Natural killer cell (primary cell): ENCODE results near the gene RSPH1. TPM values are rescaled to one million over a fixed set of nuclear protein-coding genes. Genes with fewer than 3 reads are reported as not detected.

ENCODE experiments used
- ATAC-seq, 3 donors: fragments of 150-1000 bp in 2 of 3; fragments of 200-7000 bp in 1 of 3; cut with Tn5 transposase; 1 replicate in 1 of 3; 2 replicates in 2 of 3; pipeline ENCODE4 v1.10.0; 2021; ENCODE audit warnings: mild to moderate bottlenecking in 2 of 3, moderate library complexity in 2 of 3
- DNase-seq, 2 donors: peaks; one replicate each; pipeline versions ENCODE4 v3.0.0 to v3.0.0-alpha.2; 2013 to 2021; ENCODE audit warnings: mixed read lengths in 1 of 2
- H3K27ac ChIP-seq: one replicate; pipeline ENCODE4 v1.5.1; 2013; ENCODE audit warnings: mild to moderate bottlenecking, low read length
- H3K27me3 ChIP-seq: one replicate; pipeline ENCODE4 v1.6.1; 2013; ENCODE audit warnings: low read length; ENCODE audit not compliant: control insufficient read depth, insufficient read depth
- H3K36me3 ChIP-seq: one replicate; pipeline ENCODE4 v1.6.1; 2013; ENCODE audit warnings: low read length; ENCODE audit not compliant: control insufficient read depth, insufficient read depth
- H3K4me1 ChIP-seq: one replicate; pipeline ENCODE4 v1.6.1; 2013; ENCODE audit warnings: low read length; ENCODE audit not compliant: control insufficient read depth, insufficient read depth
- H3K4me3 ChIP-seq: one replicate; pipeline ENCODE4 v1.5.1; 2013; ENCODE audit warnings: low read length
- H3K9me3 ChIP-seq: one replicate; pipeline ENCODE4 v1.6.1; 2013; ENCODE audit warnings: low read length; ENCODE audit not compliant: control insufficient read depth, insufficient read depth
- H3K27ac Mint-ChIP-seq, 2 donors: one replicate each; pipeline ENCODE4 v1.8.0; 2022; ENCODE audit warnings: mild to moderate bottlenecking in 2 of 2, mixed read lengths in 2 of 2, moderate library complexity in 1 of 2
- H3K27me3 Mint-ChIP-seq, 2 donors: one replicate each; pipeline ENCODE4 v1.8.0; 2022; ENCODE audit warnings: low read depth in 2 of 2, mixed read lengths in 2 of 2
- H3K36me3 Mint-ChIP-seq: one replicate; pipeline ENCODE4 v1.8.0; 2022; ENCODE audit warnings: mixed read lengths
- H3K4me1 Mint-ChIP-seq, 2 donors: one replicate each; pipeline ENCODE4 v1.8.0; 2022; ENCODE audit warnings: mixed read lengths in 2 of 2
- H3K4me3 Mint-ChIP-seq: one replicate; pipeline ENCODE4 v1.8.0; 2022; ENCODE audit warnings: mild to moderate bottlenecking, moderate library complexity, mixed read lengths
- H3K9me3 Mint-ChIP-seq, 2 donors: one replicate each; pipeline ENCODE4 v1.8.0; 2022; ENCODE audit warnings: mixed read lengths in 2 of 2
- CTCF ChIP-seq: fragments of 200-600 bp; IDR thresholded peaks from one replicate; pipeline ENCODE4 v1.8.0; 2022; ENCODE audit warnings: antibody characterized with exemption
- WGBS: methylation state at CpG from one replicate; pipeline ENCODE4 v1.1.7; 2013; ENCODE audit warnings: missing lambda C conversion rate; ENCODE audit not compliant: insufficient coverage; 5-methylcytosine and 5-hydroxymethylcytosine counted together
- intact Hi-C: fragments of 100-400 bp; cut with micrococcal nuclease; formaldehyde crosslinking; loops from one replicate; pipeline ENCODE4 v1.14.2; 2022
- total RNA-seq, 4 donors: library from RNA; stranded (reverse); fragments of 120-200 nt in 1 of 4; gene quantifications; one replicate each; pipeline versions ENCODE4 v1.2.3 to v1.2.4, GENCODE V29; 2013 to 2022

Gene RSPH1
- total RNA-seq, 3 donors from 2014 or later (not counting 1 experiment from before 2014, with no cell fraction given): 0.16 TPM; not detected in 2

GRCh38 chr21:42429021-42429420 is 67.0 kb downstream of the RSPH1 start:
- Mint-ChIP-seq H3K9me3 (peaks cover 2 to 7% of the 10 kb centered on the region in 2 donors), H3K27me3 (peaks cover 59 to 74% of the 10 kb centered on the region in 2 donors), H3K4me1 (peaks cover 35 to 45% of the 10 kb centered on the region in 2 donors), H3K4me3 (no peak overlapping the region), H3K27ac (no peak overlapping the region), H3K36me3 (peaks cover 9% of the 10 kb centered on the region)
- Histone ChIP-seq H3K4me1 (peaks cover 36% of the 10 kb centered on the region), H3K9me3 (peaks cover 3% of the 10 kb centered on the region), H3K27ac (no peak overlapping the region), H3K36me3 (peaks cover 2% of the 10 kb centered on the region), H3K27me3 (peaks cover 33% of the 10 kb centered on the region), H3K4me3 (no peak overlapping the region)
- TF ChIP-seq CTCF: no peak
- no peak for ATAC-seq
- no peak for DNase-seq
- WGBS: 97% methylated on average over 1 of the region's 1 CpG
- intact Hi-C loops: loop anchor here (10.0 kb wide), 2 partner anchors 96 to 256 kb away; no protein-coding TSS in a partner anchor

- no peak for ATAC-seq
- DNase-seq: no peak
- Histone ChIP-seq H3K4me3 (no peak overlapping the region), H3K4me1 (peaks cover 47% of the 10 kb centered on the region), H3K36me3 (peaks cover 2% of the 10 kb centered on the region), H3K27ac (no peak overlapping the region), H3K27me3 (peaks cover 33% of the 10 kb centered on the region), H3K9me3 (peaks cover 3% of the 10 kb centered on the region)
- H3K4me1 Mint-ChIP-seq: peaks cover 46 to 56% of the 10 kb centered on the region in 2 donors
- WGBS: 99% methylated on average over 10 of the region's 10 CpGs
- no peak overlapping the region for H3K27ac Mint-ChIP-seq
- intact Hi-C loops: loop anchor here (10.0 kb wide), 2 partner anchors 97 to 257 kb away; no protein-coding TSS in a partner anchor
- peaks cover 7% of the 10 kb centered on the region for H3K36me3 Mint-ChIP-seq
- H3K27me3 Mint-ChIP-seq: peaks cover 49 to 65% of the 10 kb centered on the region in 2 donors
- no peak overlapping the region for H3K4me3 Mint-ChIP-seq
- H3K9me3 Mint-ChIP-seq: peaks cover 2 to 6% of the 10 kb centered on the region in 2 donors
- TF ChIP-seq CTCF: no peak
Measured at GRCh38 chr21:42427809-42428419, 68.1 kb downstream of the RSPH1 start.

- ATAC-seq (no peak), DNase-seq (no peak)
- peaks cover under 1% of the 10 kb centered on the region for H3K9me3 ChIP-seq
- no peaks in the 10 kb centered on the region for H3K9me3 Mint-ChIP-seq
- peaks cover 28% of the 10 kb centered on the region for H3K27me3 ChIP-seq
- no peak overlapping the region for H3K4me3 ChIP-seq
- H3K27me3 Mint-ChIP-seq: peaks cover 43 to 57% of the 10 kb centered on the region in 2 donors
- no peak overlapping the region for H3K27ac ChIP-seq
- H3K4me1 ChIP-seq: peaks cover 53% of the 10 kb centered on the region
- H3K4me3 Mint-ChIP-seq: peak overlapping the region; percentile 25
- no peak for TF ChIP-seq CTCF
- peaks cover 55 to 61% of the 10 kb centered on the region in 2 donors for H3K4me1 Mint-ChIP-seq
- H3K36me3 Mint-ChIP-seq: no peaks in the 10 kb centered on the region
- WGBS: 93% methylated on average over 10 of the region's 10 CpGs
- intact Hi-C loops: loop anchor here (10.0 kb wide), 2 partner anchors 98 to 258 kb away; no protein-coding TSS in a partner anchor
- peak overlapping the region; percentile 26 to 42 for H3K27ac Mint-ChIP-seq
- H3K36me3 ChIP-seq: no peaks in the 10 kb centered on the region
Measured at GRCh38 chr21:42426876-42427480, 69.0 kb downstream of the RSPH1 start.
